Renal cortical epithelial cell (primary cell): Measurements from ENCODE around the gene ANTKMT. TPM values are rescaled to one million over a fixed set of nuclear protein-coding genes. Genes with fewer than 3 reads are reported as not detected.

Source experiments
- DNase-seq: peaks from one replicate; pipeline ENCODE4 v3.0.0-alpha.2; 2011; ENCODE audit warnings: low read depth
- total RNA-seq: library from RNA; depleted of rRNA; stranded (reverse); fragments of >200 nt; gene quantifications from 2 replicates; pipeline ENCODE4 v1.2.3, GENCODE V29; 2014

ANTKMT gene
- total RNA-seq, 1 donor from 2014 or later, result 23.1 TPM

GRCh38 chr16:727291-727977 is 6.5 kb downstream of the ANTKMT start:
- DNase-seq, result no peak

- DNase-seq, result peak; percentile 40
Observed at GRCh38 chr16:728131-728889, 7.4 kb downstream of the ANTKMT start.

DNA sequence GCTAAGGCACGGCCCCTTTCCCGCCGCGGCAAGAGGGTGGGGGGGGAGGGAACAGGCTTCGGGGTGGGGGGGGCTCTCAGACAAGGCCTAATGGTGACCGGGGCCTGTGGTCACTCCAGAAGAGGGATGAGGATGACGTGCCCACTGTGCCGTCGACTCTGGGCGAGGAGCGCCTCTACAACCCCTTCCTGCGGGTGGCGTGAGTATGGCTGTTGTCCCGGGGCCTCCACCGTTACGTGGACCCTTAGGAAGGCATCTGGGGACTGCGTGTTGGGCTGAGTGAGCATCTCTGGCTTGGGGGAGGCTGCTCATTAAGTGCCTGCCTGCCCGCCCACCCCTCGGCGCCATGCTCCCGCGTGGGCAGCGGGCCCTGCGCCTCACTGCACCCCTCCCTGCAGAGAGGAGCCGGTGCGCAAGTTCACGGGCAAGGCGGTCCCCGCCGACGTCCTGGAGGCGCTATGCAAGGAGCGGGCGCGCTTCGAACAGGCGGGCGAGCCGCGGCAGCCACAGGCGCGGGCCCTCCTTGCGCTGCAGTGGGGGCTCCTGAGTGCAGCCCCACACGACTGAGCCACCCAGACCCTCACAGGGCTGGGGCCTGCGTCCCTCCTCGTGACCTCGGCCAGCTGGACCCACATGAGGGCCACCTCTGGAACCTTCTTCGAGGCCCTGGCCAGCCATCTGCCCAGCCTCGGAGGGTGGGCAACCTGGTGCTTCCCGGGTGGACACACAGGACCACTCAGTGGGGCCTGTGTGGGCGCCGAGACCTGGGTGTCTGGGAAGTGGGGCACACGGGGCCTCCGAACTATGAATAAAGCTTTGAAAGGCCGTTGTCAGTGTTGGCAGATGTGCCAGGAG is 8.2 kb downstream of the ANTKMT start:
- DNase-seq, result no peak

GRCh38 chr16:729768-730665 is 9.1 kb downstream of the ANTKMT start:
- no peak for DNase-seq

DNA sequence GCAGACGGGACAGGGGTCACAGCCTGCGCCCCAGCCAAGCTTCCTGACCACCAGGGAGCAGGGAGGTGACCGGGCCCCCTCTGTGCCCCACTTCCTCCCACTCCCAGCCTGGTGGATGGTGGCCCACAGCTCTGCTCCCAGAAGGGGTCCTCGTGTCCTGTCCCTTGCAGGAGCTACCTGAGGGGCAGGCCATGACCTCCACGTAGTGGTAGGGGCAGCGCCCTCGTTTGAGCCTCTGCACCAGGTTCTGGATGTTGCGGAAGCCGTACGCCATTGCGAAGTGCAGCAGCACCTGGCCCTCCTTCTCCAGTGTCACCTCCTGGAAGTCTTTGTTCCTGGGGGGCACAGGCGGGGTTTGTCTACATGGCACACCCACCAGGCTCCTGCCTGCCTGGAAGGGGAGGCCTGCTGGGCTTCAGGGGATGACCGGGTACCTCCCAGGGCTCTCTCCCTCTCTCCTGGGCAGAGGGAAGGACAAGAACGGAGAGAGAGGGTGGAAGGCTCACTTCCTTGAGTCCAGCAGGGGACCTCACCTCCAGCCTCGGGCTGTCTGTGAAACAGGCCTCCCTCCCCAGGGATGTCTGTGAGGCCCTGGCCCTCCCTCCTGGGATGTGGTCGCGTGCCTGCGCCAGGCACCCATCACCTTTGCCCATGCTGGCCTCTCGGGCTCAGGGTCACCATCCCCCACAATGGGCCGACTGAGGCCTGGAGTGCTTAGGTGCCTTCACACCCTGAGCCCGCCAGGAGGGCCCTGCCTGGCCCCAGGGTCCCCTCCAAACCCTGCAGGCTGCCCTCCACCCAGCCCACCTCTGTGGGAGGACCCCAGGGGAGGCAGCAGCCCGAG is 9.9 kb downstream of the ANTKMT start:
- no peak for DNase-seq

DNA sequence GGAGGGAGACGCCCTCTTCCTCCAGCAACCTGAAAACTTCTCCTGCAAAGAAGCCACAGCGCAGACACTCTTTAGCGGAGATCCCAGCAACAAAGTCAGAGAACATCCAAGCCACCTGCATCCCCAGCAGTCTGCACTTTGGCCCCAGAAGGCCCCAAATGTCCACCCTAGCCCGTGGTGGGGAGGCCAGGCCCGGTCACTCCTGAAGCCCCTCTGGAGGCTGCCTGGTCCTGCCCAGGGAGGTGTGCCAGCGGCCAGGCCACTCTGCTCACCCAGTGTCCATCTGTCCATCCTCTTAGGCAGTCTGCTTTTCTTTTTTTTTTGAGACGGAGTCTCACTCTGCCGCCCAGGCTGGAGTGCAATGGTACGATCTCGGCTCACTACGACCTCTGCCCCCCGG is 11.4 kb downstream of the ANTKMT start:
- no peak for DNase-seq

- no peak for DNase-seq
Observed at GRCh38 chr16:732936-733335, 12.0 kb downstream of the ANTKMT start.

GRCh38 chr16:733382-734207 is 12.6 kb downstream of the ANTKMT start:
- no peak for DNase-seq

GRCh38 chr16:734208-734980 is 13.4 kb downstream of the ANTKMT start:
- no peak for DNase-seq

GRCh38 chr16:734981-735881 is 14.3 kb downstream of the ANTKMT start:
- DNase-seq, result no peak

GRCh38 chr16:735982-736453 is 15.1 kb downstream of the ANTKMT start:
- no peak for DNase-seq

- no peak for DNase-seq
Observed at GRCh38 chr16:736936-737481, 16.1 kb downstream of the ANTKMT start.

- no peak for DNase-seq
Observed at GRCh38 chr16:739560-740458, 18.9 kb downstream of the ANTKMT start.

DNA sequence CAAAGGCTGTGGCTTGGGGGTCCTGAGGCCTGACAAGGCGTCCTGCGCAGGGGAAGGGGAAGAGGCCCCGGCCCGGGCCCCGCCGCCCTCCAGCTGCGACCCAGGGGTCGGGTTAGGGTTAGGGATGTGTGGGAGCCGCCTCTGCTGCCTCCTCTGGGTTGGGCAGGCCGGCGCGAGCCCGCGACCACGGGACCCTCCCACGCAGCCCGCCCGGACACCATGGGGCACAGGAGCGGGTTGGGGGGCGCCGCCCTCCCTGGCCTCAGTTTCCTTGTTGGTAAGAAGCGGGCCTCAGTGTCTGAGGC is 19.5 kb downstream of the ANTKMT start:
- no peak for DNase-seq

DNA sequence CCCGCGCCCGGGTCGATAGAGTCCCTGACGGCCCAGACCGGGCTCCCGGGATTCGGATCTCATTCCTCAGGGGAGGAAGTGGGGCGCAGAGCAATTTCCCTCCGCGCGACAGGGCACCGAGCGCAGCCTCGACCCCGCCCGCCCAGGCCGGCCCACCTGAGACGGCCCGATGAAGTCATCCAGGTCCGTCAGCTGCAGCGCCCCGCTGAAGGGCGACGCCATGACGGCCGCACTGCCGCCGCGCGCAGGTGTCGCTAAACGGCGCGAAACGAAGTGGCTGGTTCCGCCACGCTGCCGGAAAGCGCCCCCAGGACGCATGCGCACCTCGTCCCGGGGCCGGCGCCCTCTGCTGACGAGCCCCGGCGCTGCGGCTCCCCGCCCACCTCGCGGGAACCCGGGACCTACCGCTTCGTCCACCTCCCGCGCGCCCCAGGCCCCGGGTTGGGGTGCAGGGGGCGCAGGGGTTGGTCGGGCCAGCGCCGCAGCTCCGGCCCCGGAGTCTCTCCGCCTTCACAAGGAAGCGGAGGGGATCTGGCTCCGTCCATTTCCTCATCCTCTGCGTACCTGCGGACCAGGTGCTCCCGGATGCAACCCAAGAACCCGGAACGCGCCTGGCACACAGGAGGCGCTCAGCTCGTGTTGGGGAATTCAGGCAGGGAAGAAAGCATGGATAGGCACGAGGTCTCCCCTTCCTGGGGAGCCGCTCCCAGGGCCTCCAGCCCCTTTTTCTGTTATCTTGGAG is 20.0 kb downstream of the ANTKMT start, which contains the start of gene CIAO3:
Gene CIAO3 (minus strand): TSS at position 234 of the 742 bp plus-strand sequence. CDS start 12 bp downstream, at position 222.
- DNase-seq, result peak; percentile 63
